Neural progenitor cell (in vitro differentiated cells): ENCODE data around the gene GNB3.
A peak's percentile ranks its signal among the peaks of the same experiment; 100 is the strongest.

Experiments
- EZH2 ChIP-seq: fragments of 200-600 bp; sonication (generic); IDR thresholded peaks from 2 replicates; pipeline ENCODE4 v1.6.1; 2017; ENCODE audit warnings: antibody characterized with exemption, mild to moderate bottlenecking, moderate library complexity
- TF ChIP-seq, protein P1 (sequence below): fragments of 200-600 bp; sonication (generic); IDR thresholded peaks from 2 replicates; pipeline ENCODE4 v1.5.1; 2017; ENCODE audit warnings: antibody characterized with exemption, mild to moderate bottlenecking

DNA sequence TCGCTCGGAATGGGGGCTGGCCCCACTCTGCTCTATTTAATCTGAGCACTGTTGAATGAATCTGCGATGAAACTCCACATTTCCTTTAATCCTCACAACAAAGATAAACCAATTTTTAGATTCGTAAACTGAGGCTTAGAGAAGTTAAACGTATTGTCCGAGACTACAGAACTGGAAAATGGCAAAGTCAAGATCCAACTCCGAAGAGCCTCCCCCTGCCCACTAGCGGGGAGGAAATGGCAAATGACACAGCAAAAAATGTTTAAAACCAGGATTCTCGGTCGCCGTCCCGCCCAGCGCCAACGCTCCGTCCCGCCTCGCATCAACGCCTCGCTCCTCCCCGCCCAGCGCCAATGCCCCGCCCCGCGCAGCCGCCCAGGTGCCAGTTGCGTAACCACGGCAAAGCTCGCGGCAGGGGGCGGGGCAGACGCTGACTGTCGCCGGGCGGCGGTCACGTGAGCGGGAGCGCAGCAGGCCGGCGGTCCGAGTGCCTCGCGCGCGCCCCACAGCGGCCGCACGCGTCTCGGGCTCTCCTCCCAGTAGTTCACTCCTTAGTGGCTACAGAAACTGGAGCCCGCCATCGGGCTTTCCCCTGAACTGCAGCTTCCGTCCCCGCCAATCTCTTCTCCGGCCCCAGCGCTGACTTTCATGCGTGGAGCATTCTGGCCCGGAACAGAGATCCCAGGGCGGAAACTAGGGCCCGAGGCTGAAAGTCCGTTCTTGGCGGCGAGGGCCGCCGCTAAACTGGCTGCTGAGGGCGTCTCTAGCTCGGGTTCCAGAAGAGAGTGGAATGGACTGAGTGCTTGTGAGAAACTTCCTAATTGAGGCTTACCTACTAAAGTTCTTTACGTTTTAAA, 50.3 kb downstream of the GNB3 start:
- TF ChIP-seq, protein P1, sequence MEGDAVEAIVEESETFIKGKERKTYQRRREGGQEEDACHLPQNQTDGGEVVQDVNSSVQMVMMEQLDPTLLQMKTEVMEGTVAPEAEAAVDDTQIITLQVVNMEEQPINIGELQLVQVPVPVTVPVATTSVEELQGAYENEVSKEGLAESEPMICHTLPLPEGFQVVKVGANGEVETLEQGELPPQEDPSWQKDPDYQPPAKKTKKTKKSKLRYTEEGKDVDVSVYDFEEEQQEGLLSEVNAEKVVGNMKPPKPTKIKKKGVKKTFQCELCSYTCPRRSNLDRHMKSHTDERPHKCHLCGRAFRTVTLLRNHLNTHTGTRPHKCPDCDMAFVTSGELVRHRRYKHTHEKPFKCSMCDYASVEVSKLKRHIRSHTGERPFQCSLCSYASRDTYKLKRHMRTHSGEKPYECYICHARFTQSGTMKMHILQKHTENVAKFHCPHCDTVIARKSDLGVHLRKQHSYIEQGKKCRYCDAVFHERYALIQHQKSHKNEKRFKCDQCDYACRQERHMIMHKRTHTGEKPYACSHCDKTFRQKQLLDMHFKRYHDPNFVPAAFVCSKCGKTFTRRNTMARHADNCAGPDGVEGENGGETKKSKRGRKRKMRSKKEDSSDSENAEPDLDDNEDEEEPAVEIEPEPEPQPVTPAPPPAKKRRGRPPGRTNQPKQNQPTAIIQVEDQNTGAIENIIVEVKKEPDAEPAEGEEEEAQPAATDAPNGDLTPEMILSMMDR: peak; percentile 79
- no peak for TF ChIP-seq EZH2
